MCF 10A (cell line): ENCODE measurements around the gene RBM47. TPM values are rescaled to one million over a fixed set of nuclear protein-coding genes. Genes with fewer than 3 reads are reported as not detected.

Source experiments
- BruUV-seq: library from RNA; stranded (reverse); fragments of 400-500 nt; replicated peaks from 2 replicates; lab custom pipeline; 2021; lab: Mats Ljungman, UMichigan
- CTCF ChIA-PET: fragments of 300-600 bp; sonication (Branson Sonifier 250); formaldehyde crosslinking; extraction: SDS; loops from one replicate; lab custom pipeline; 2021; ENCODE audit warnings: antibody characterized with exemption, inconsistent platforms; lab: Yijun Ruan, JAX
- POLR2A ChIA-PET: fragments of 300-600, 350-650 bp; sonication (Branson Sonifier 250); formaldehyde crosslinking; extraction: SDS; loops from one replicate; lab custom pipeline; 2020; ENCODE audit warnings: antibody characterized with exemption, inconsistent platforms; lab: Yijun Ruan, JAX
- DNase-seq: peaks from one replicate; pipeline ENCODE4 v3.0.0-alpha.2; 2018; ENCODE audit not compliant: unreplicated experiment
- H3K27ac Mint-ChIP-seq: one replicate; pipeline ENCODE4 v1.8.0; 2022; ENCODE audit warnings: mild to moderate bottlenecking, low read depth, mixed read lengths; ENCODE audit not compliant: unreplicated experiment
- H3K27me3 Mint-ChIP-seq: one replicate; pipeline ENCODE4 v1.8.0; 2022; ENCODE audit warnings: mixed read lengths; ENCODE audit not compliant: insufficient read depth, unreplicated experiment
- H3K36me3 Mint-ChIP-seq: one replicate; pipeline ENCODE4 v1.8.0; 2022; ENCODE audit warnings: mild to moderate bottlenecking, moderate library complexity, mixed read lengths; ENCODE audit not compliant: insufficient read depth, unreplicated experiment
- H3K4me1 Mint-ChIP-seq: one replicate; pipeline ENCODE4 v1.8.0; 2022; ENCODE audit warnings: mixed read lengths; ENCODE audit not compliant: insufficient read depth, unreplicated experiment
- H3K4me3 Mint-ChIP-seq: one replicate; pipeline ENCODE4 v1.8.0; 2022; ENCODE audit warnings: mild to moderate bottlenecking, moderate library complexity, mixed read lengths; ENCODE audit not compliant: unreplicated experiment
- H3K9me3 Mint-ChIP-seq: one replicate; pipeline ENCODE4 v1.8.0; 2022; ENCODE audit warnings: mixed read lengths; ENCODE audit not compliant: unreplicated experiment
- intact Hi-C: fragments of 100-400 bp; cut with micrococcal nuclease; formaldehyde crosslinking; loops from 2 replicates; pipeline ENCODE4 v1.14.1; 2022
- total RNA-seq: library from RNA; stranded (reverse); gene quantifications from 2 replicates; pipeline ENCODE4 v1.2.3, GENCODE V29; 2022
- TF ChIP-seq, protein P1 (sequence below): fragments of 200-600 bp; IDR thresholded peaks from one replicate; pipeline ENCODE4 v1.8.0; 2022; ENCODE audit warnings: antibody characterized with exemption, mild to moderate bottlenecking; ENCODE audit not compliant: unreplicated experiment

RBM47 gene
- total RNA-seq, 1 experiment from 2014 or later, result 1.8 TPM

DNA sequence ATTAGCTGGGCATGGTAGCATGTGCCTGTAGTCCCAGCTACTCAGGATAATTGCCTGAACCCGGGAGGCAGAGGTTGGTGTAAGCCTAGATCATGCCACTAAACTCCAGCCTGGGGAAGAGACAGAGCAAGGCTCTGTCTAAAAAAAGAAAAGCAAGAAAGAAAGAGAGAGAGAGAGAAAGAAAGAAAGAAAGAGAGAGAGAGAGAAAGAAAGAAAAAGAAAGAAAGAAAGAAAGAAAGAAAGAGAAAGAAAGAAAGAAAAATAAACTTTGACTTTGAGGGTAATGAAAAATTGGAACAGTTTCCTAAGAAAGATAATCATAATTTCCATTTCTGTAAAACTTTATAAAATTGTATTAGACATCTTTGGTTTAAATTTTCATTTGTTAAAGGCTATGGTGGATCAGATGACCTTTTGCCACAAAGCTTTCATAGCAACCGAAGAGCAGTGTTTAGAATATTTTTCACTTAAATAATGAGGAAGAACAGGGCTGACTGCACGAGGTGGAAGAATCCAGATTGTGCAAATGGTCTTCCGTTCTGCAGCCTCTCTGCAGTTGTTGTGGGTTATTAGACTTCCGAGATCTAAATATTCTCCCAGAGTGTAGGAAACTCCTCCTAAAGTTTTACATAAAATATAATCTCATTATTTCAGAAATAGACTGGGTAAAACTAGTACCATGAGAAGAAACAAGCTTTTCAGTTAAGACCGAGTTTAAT lies 55.9 kb downstream of the RBM47 start:
- TF ChIP-seq, protein P1, sequence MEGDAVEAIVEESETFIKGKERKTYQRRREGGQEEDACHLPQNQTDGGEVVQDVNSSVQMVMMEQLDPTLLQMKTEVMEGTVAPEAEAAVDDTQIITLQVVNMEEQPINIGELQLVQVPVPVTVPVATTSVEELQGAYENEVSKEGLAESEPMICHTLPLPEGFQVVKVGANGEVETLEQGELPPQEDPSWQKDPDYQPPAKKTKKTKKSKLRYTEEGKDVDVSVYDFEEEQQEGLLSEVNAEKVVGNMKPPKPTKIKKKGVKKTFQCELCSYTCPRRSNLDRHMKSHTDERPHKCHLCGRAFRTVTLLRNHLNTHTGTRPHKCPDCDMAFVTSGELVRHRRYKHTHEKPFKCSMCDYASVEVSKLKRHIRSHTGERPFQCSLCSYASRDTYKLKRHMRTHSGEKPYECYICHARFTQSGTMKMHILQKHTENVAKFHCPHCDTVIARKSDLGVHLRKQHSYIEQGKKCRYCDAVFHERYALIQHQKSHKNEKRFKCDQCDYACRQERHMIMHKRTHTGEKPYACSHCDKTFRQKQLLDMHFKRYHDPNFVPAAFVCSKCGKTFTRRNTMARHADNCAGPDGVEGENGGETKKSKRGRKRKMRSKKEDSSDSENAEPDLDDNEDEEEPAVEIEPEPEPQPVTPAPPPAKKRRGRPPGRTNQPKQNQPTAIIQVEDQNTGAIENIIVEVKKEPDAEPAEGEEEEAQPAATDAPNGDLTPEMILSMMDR, result no peak
- Mint-ChIP-seq H3K4me3 (no peak overlapping the region), H3K36me3 (peaks cover 12% of the 10 kb centered on the region), H3K9me3 (no peaks in the 10 kb centered on the region), H3K27ac (no peak overlapping the region), H3K4me1 (peaks cover 12% of the 10 kb centered on the region), H3K27me3 (no peaks in the 10 kb centered on the region)
- ChIA-PET CTCF (no interaction called here), POLR2A (interaction anchor here (0.6 to 0.8 kb wide), 4 partner anchors 23 to 111 kb away, joined by 3 to 4 read pairs (median 3); no protein-coding TSS in a partner anchor)
- DNase-seq, result no peak
- no TSS peak for BruUV-seq
- intact Hi-C loops, result no loop called here

- POLR2A ChIA-PET, result interaction anchor here (0.6 to 0.8 kb wide), 2 partner anchors 24 to 37 kb away, joined by 3 to 4 read pairs; no protein-coding TSS in a partner anchor
Measured at GRCh38 chr4:40572692-40573310, 56.9 kb downstream of the RBM47 start.

DNA sequence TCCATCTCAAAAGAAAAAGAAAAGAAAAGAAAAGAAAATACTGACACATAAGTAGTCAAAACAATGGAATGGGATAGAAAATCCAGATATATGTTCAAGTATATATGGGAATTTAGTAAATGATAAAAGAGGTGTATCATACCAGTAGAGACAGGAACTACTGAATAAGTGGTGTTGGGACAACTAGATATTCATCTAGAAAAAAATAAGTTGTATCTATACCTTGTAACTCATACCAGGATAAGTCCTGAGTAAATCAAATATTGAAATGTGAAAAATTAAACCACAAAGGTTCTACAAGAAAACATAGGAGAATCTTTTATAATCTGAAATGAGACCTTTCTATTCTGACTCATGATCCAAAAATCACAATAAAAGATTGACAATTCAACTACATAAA lies 58.5 kb downstream of the RBM47 start:
- no peak overlapping the region for H3K27ac Mint-ChIP-seq
- no peaks in the 10 kb centered on the region for H3K4me1 Mint-ChIP-seq
- TF ChIP-seq, protein P1, result no peak
- no peaks in the 10 kb centered on the region for H3K27me3 Mint-ChIP-seq
- ChIA-PET CTCF (no interaction called here), POLR2A (no interaction called here)
- no peak overlapping the region for H3K4me3 Mint-ChIP-seq
- no peaks in the 10 kb centered on the region for H3K9me3 Mint-ChIP-seq
- BruUV-seq, result no TSS peak
- intact Hi-C loops, result no loop called here
- no peak for DNase-seq
- H3K36me3 Mint-ChIP-seq, result peaks cover 6% of the 10 kb centered on the region

More at GRCh38 chr4:40572692-40573310, 56.9 kb downstream of the RBM47 start:
- TF ChIP-seq, protein P1, result no peak
- peaks cover 12% of the 10 kb centered on the region for H3K4me1 Mint-ChIP-seq
- no peaks in the 10 kb centered on the region for H3K9me3 Mint-ChIP-seq
- peaks cover 12% of the 10 kb centered on the region for H3K36me3 Mint-ChIP-seq
- CTCF ChIA-PET, result no interaction called here
- no peak overlapping the region for H3K4me3 Mint-ChIP-seq
- no peaks in the 10 kb centered on the region for H3K27me3 Mint-ChIP-seq
- no TSS peak for BruUV-seq
- intact Hi-C loops, result no loop called here
- no peak overlapping the region for H3K27ac Mint-ChIP-seq
- no peak for DNase-seq

DNA sequence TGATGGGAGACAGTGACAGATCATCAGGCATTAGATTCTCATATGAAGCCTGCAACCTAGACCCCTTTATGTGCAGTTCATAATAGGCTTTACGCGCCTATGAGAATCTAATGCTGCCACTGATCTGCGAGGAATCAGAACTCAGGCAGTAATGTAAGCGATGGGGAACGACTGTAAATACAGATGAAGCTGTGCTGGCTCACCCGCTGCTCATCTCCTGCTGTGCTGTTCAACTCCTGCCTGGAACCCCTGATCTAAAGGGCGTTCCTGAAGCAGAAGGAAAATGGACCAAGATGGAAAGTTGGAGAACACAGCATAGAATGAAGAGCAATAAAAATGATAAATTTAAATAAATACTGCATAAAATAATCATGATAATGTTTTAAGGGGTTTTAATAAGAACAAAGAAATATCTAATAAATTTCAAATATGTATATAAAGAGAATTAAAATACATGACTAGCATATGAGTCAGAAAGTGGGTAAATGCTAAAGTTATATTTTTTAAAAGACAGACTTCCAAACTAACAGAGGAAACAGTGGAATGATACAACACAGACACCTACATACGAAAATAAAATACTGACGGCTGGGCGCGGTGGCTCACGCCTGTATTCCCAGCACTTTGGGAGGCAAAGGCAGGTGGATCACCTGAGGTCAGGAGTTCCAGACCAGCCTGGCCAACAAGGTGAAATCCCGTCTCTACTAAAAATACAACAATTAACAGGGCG lies 59.2 kb downstream of the RBM47 start:
- BruUV-seq, result no TSS peak
- intact Hi-C loops, result no loop called here

More for the DNA sequence above, 59.2 kb downstream of the RBM47 start:
- ChIA-PET POLR2A (no interaction called here), CTCF (no interaction called here)
- Mint-ChIP-seq H3K4me3 (no peak overlapping the region), H3K9me3 (no peaks in the 10 kb centered on the region), H3K27ac (no peak overlapping the region), H3K36me3 (peaks cover 6% of the 10 kb centered on the region), H3K27me3 (no peaks in the 10 kb centered on the region), H3K4me1 (no peaks in the 10 kb centered on the region)
- DNase-seq, result no peak
- TF ChIP-seq, protein P1, result no peak
